GM08714 (cell line): Measurements from ENCODE around the gene STAB1.

ENCODE experiments used
- H3K4me3 ChIP-seq: fragments of 200-500 bp; sonication (Bioruptor generic); 2 replicates; pipeline ENCODE4 v1.5.1; 2014; ENCODE audit warnings: mild to moderate bottlenecking, low read length, inconsistent platforms
- ZNF274 ChIP-seq: IDR thresholded peaks from 2 replicates; pipeline ENCODE4 v1.6.1; 2012; ENCODE audit warnings: mild to moderate bottlenecking, low read depth, low read length

STAB1 gene

DNA sequence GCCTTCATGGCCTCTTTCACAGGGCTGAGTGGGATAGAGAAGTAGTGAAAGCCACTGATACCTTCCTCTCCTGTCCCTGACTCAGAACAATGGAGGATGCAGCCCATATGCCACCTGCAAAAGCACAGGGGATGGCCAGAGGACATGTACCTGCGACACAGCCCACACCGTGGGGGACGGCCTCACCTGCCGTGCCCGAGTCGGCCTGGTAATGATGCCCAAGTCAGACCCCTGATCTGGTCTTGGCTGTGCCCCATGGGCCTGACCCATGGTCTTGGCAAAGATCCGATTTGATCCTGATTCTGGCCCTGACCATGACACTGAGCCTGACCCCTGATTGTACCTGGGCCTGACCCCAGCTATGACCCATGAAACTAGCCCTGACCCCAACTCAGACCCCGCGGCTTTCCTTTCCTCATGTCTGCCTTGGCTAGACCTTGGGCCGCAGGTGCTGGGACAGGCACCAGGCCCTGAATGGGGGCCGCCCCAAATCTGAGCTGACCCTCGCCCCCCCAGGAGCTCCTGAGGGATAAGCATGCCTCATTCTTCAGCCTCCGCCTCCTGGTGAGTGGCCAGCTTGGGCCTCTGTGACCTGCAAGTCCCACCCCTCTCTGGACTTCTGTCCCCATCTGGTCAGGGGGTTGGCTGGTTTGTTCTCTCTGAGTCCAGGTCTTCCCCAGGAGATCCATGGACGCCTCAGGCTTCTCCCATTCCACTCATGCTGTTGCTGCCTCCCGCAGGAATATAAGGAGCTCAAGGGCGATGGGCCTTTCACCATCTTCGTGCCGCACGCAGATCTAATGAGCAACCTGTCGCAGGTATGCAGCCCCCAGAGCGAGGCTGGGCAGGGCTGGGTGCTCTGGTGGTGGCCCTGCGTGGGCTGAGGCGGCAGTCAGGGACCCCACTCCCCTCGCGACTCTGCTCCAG, 22.9 kb downstream of the STAB1 start:
- no peak overlapping the region for H3K4me3 ChIP-seq
- no peak for TF ChIP-seq ZNF274

GRCh38 chr3:52518723-52519444, 23.7 kb downstream of the STAB1 start:
- no peak overlapping the region for H3K4me3 ChIP-seq

GRCh38 chr3:52519445-52520140, 24.5 kb downstream of the STAB1 start:
- no peak overlapping the region for H3K4me3 ChIP-seq
- no peak for TF ChIP-seq ZNF274

More at GRCh38 chr3:52518723-52519444, 23.7 kb downstream of the STAB1 start:
- TF ChIP-seq ZNF274 = no peak

DNA sequence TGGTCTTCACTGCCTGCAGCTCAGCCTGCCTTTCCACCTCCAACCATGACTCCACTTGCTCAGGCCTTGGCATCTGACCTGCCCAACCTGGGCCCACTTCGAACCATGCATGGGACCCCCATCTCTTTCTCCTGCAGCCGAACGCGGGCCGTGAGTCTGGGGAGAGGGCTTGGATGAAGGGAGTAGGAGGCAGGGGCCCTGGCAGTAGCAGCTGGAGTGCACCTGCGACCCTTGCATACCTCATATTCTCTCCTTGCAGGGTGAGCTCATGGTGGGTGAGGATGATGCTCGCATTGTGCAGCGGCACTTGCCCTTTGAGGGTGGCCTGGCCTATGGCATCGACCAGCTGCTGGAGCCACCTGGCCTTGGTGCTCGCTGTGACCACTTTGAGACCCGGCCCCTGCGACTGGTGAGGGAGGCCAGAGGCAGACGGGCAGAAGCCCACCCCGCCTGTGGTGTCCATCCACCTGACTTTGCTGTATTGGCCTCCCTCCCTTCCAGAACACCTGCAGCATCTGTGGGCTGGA, 25.1 kb downstream of the STAB1 start:
- TF ChIP-seq ZNF274 = no peak

GRCh38 chr3:52520716-52521487, 25.8 kb downstream of the STAB1 start:
- H3K4me3 ChIP-seq = no peak overlapping the region
- no peak for TF ChIP-seq ZNF274

More for the DNA sequence above, 25.1 kb downstream of the STAB1 start:
- H3K4me3 ChIP-seq = no peak overlapping the region

- no peak for TF ChIP-seq ZNF274
Observed at GRCh38 chr3:52521488-52521824, 26.3 kb downstream of the STAB1 start.

GRCh38 chr3:52521881-52522650, 26.9 kb downstream of the STAB1 start:
- no peak overlapping the region for H3K4me3 ChIP-seq
- TF ChIP-seq ZNF274 = no peak

More at GRCh38 chr3:52521488-52521824, 26.3 kb downstream of the STAB1 start:
- H3K4me3 ChIP-seq = no peak overlapping the region

GRCh38 chr3:52522651-52523251, 27.6 kb downstream of the STAB1 start:
- H3K4me3 ChIP-seq = no peak overlapping the region
- no peak for TF ChIP-seq ZNF274

GRCh38 chr3:52523386-52524257, 28.5 kb downstream of the STAB1 start:
- no peak overlapping the region for H3K4me3 ChIP-seq
- TF ChIP-seq ZNF274 = no peak

DNA sequence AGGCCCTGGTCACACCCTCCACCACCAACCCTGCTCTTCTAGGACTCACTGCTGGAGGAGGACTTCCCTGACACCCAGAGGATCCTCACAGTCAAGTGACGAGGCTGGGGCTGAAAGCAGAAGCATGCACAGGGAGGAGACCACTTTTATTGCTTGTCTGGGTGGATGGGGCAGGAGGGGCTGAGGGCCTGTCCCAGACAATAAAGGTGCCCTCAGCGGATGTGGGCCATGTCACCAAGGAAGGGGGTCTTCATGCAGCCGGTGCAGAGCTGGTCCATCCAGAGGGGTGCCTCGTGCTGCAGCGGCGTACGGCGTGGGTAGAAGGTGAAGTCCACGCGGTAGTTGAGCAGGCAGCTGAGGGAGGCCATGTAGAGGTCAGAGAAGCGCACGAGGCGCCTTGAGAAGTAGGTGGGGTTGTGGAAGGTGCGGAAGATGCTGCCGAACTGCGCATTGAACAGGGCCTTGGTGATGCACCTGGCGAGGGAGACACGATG, 29.2 kb downstream of the STAB1 start:
- no peak for TF ChIP-seq ZNF274
- H3K4me3 ChIP-seq = no peak overlapping the region
